Left ventricle myocardium inferior (tissue), 1 donor: ENCODE results near the gene CD58. TPM values are rescaled to one million over a fixed set of nuclear protein-coding genes. Genes with fewer than 3 reads are reported as not detected.

Experiments
- DNase-seq: peaks from one replicate; pipeline ENCODE4 v3.0.0-alpha.2; 2020
- H3K27ac ChIP-seq: fragments of 200-600 bp; replicated peaks from 2 replicates; pipeline ENCODE4 v1.8.0; 2021
- H3K27me3 ChIP-seq: fragments of 200-600 bp; 2 replicates; pipeline ENCODE4 v1.8.0; 2021; ENCODE audit warnings: low read depth
- H3K36me3 ChIP-seq: fragments of 200-600 bp; 2 replicates; pipeline ENCODE4 v1.8.0; 2021
- H3K4me1 ChIP-seq: fragments of 200-600 bp; 2 replicates; pipeline ENCODE4 v1.8.0; 2021
- H3K4me3 ChIP-seq: fragments of 200-600 bp; 2 replicates; pipeline ENCODE4 v1.8.0; 2021; ENCODE audit warnings: mild to moderate bottlenecking, moderate library complexity
- H3K9me3 ChIP-seq: fragments of 200-600 bp; replicated peaks from 2 replicates; pipeline ENCODE4 v1.8.0; 2021
- intact Hi-C: fragments of 100-400 bp; cut with micrococcal nuclease; formaldehyde crosslinking; loops from one replicate; pipeline ENCODE4 v1.11.0; 2022
- total RNA-seq: library from RNA; stranded (reverse); fragmentation: NEBNext Ultra II Directional; extraction: Animal tissue kit (Norgen Biotek cat#: 25700); gene quantifications from one replicate; pipeline ENCODE4 v1.2.1, GENCODE V29; 2021
- TF ChIP-seq, protein P1 (sequence below): fragments of 200-600 bp; IDR thresholded peaks from 2 replicates; pipeline ENCODE4 v1.8.0; 2021; ENCODE audit warnings: antibody characterized with exemption, mild to moderate bottlenecking, borderline replicate concordance
- donor health status: DM: no; HTN: yes; CAD: no; lungs with severe emphysema.

The CD58 gene
- total RNA-seq, 1 donor from 2014 or later, result 32.2 TPM

DNA sequence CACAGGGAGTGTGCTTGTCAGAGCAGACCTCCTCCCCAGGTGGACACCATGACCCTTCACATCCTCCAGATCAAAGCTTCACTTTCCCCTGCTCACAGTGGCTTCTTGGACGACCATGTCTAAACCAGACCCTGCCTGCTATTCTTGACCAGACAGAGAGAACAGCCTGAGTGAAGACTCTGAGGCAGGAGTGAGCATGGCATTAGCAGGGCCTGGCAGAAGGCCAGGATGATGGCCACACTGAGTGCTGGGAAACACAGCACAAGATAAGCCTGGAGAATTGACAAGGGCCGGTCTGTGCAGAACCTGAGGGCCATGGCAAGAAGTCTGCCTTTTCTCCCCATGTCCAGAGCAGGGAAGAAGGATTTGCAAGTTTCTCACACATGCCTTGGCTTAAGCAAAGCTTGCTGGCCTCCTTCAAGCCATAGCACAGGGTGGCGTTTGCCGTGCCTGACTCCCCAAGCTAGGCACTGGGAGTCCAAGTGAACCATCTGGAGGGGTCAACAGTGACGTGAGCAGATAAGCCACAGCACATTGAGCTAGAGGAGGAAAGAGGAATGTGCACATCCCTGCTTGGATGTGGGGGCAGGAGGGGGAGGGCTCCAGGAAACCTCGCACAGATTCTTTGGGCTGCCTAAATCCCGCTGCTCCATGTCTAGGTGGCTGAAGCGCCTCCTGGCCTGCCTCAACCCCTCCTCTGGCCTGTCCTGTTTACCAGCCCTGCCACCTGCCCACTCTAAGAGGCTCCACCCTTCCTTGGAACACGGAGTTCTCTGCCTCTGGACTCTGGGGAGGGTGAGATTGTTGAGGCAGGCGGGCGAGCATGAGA lies 87.1 kb downstream of the CD58 start:
- peaks cover 34% of the 10 kb centered on the region for H3K4me1 ChIP-seq
- peak overlapping the region; percentile 72 for H3K27ac ChIP-seq
- no peaks in the 10 kb centered on the region for H3K9me3 ChIP-seq
- no peaks in the 10 kb centered on the region for H3K36me3 ChIP-seq
- DNase-seq, result peak; percentile 56
- no peaks in the 10 kb centered on the region for H3K27me3 ChIP-seq
- H3K4me3 ChIP-seq, result no peak overlapping the region
- intact Hi-C loops, result loop anchor here (5.0 kb wide), 1 partner anchor 331 kb away; no protein-coding TSS in a partner anchor
- TF ChIP-seq, protein P1, sequence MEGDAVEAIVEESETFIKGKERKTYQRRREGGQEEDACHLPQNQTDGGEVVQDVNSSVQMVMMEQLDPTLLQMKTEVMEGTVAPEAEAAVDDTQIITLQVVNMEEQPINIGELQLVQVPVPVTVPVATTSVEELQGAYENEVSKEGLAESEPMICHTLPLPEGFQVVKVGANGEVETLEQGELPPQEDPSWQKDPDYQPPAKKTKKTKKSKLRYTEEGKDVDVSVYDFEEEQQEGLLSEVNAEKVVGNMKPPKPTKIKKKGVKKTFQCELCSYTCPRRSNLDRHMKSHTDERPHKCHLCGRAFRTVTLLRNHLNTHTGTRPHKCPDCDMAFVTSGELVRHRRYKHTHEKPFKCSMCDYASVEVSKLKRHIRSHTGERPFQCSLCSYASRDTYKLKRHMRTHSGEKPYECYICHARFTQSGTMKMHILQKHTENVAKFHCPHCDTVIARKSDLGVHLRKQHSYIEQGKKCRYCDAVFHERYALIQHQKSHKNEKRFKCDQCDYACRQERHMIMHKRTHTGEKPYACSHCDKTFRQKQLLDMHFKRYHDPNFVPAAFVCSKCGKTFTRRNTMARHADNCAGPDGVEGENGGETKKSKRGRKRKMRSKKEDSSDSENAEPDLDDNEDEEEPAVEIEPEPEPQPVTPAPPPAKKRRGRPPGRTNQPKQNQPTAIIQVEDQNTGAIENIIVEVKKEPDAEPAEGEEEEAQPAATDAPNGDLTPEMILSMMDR, result no peak

GRCh38 chr1:116482490-116482889 lies 88.3 kb downstream of the CD58 start:
- H3K4me1 ChIP-seq, result peaks cover 45% of the 10 kb centered on the region
- DNase-seq, result no peak
- no peaks in the 10 kb centered on the region for H3K27me3 ChIP-seq
- intact Hi-C loops, result loop anchor here (5.0 kb wide), 1 partner anchor 330 kb away; no protein-coding TSS in a partner anchor
- no peak overlapping the region for H3K4me3 ChIP-seq
- TF ChIP-seq, protein P1, result no peak
- no peaks in the 10 kb centered on the region for H3K36me3 ChIP-seq
- peak overlapping the region; percentile 72 for H3K27ac ChIP-seq
- H3K9me3 ChIP-seq, result no peaks in the 10 kb centered on the region

- intact Hi-C loops, result loop anchor here (5.0 kb wide), 1 partner anchor 330 kb away; no protein-coding TSS in a partner anchor
- no peaks in the 10 kb centered on the region for H3K36me3 ChIP-seq
- peaks cover 50% of the 10 kb centered on the region for H3K4me1 ChIP-seq
- TF ChIP-seq, protein P1, result no peak
- H3K4me3 ChIP-seq, result no peak overlapping the region
- H3K27ac ChIP-seq, result no peak overlapping the region
- no peaks in the 10 kb centered on the region for H3K27me3 ChIP-seq
- DNase-seq, result no peak
- H3K9me3 ChIP-seq, result no peaks in the 10 kb centered on the region
These were observed 88.9 kb downstream of the CD58 start for GRCh38 chr1:116481934-116482333.

GRCh38 chr1:116478621-116479020 lies 92.2 kb downstream of the CD58 start:
- no peak for DNase-seq
- Histone ChIP-seq H3K27ac (no peak overlapping the region), H3K4me3 (no peak overlapping the region), H3K4me1 (peaks cover 50% of the 10 kb centered on the region), H3K9me3 (no peaks in the 10 kb centered on the region), H3K27me3 (no peaks in the 10 kb centered on the region), H3K36me3 (no peaks in the 10 kb centered on the region)
- intact Hi-C loops, result no loop called here
- TF ChIP-seq, protein P1, result no peak

GRCh38 chr1:116477429-116477828 lies 93.4 kb downstream of the CD58 start:
- Histone ChIP-seq H3K27ac (peak overlapping the region; percentile 94), H3K27me3 (no peaks in the 10 kb centered on the region), H3K4me1 (peaks cover 38% of the 10 kb centered on the region), H3K4me3 (no peak overlapping the region), H3K36me3 (no peaks in the 10 kb centered on the region), H3K9me3 (no peaks in the 10 kb centered on the region)
- DNase-seq, result no peak
- TF ChIP-seq, protein P1, result peak; percentile 45
- intact Hi-C loops, result no loop called here
